ENCODE results near the gene GPRIN2. TPM values are rescaled to one million over a fixed set of nuclear protein-coding genes. Genes with fewer than 3 reads are reported as not detected.

Gene GPRIN2
- total RNA-seq, 3 donors from 2014 or later (not counting 1 experiment from before 2014, with no cell fraction given): not detected

GRCh38 chr10:46538155-46538554, 18.3 kb downstream of the GPRIN2 start:
- intact Hi-C loops (cut with micrococcal nuclease): loop anchor here (2.0 kb wide), 1 partner anchor 17 kb away; no protein-coding TSS in a partner anchor
- no peaks in the 10 kb centered on the region for H3K36me3 Mint-ChIP-seq
- DNase-seq: no peak
- ATAC-seq: no peak
- peaks cover 13% of the 10 kb centered on the region for H3K27me3 ChIP-seq (ENCODE audit: control insufficient read depth, insufficient read depth, low read length)
- H3K27me3 Mint-ChIP-seq (ENCODE audit: low read depth in 2 of 2): peaks cover 20 to 34% of the 10 kb centered on the region in 2 donors
- WGBS (ENCODE audit: insufficient coverage): 88% methylated on average over 5 of the region's 5 CpGs
- no peak overlapping the region for H3K4me3 ChIP-seq (ENCODE audit: low read length)
- H3K9me3 Mint-ChIP-seq: no peaks in the 10 kb centered on the region
- H3K4me1 ChIP-seq (ENCODE audit: control insufficient read depth, insufficient read depth, low read length): peaks cover 8% of the 10 kb centered on the region
- H3K4me3 Mint-ChIP-seq: no peak overlapping the region
- no peak for TF ChIP-seq CTCF (IDR thresholded peaks at IDR 0.05)
- peaks cover 7 to 11% of the 10 kb centered on the region in 2 donors for H3K4me1 Mint-ChIP-seq
- no peak overlapping the region for H3K27ac ChIP-seq (ENCODE audit: low read length)
- peaks cover 3% of the 10 kb centered on the region for H3K9me3 ChIP-seq (ENCODE audit: control insufficient read depth, insufficient read depth, low read length)
- no peak overlapping the region for H3K27ac Mint-ChIP-seq
- no peaks in the 10 kb centered on the region for H3K36me3 ChIP-seq (ENCODE audit: control insufficient read depth, insufficient read depth, low read length)

- Histone ChIP-seq H3K36me3 (ENCODE audit: control insufficient read depth, insufficient read depth, low read length) (no peaks in the 10 kb centered on the region), H3K4me1 (ENCODE audit: control insufficient read depth, insufficient read depth, low read length) (peaks cover 8% of the 10 kb centered on the region), H3K27ac (ENCODE audit: low read length) (no peak overlapping the region), H3K27me3 (ENCODE audit: control insufficient read depth, insufficient read depth, low read length) (peaks cover 13% of the 10 kb centered on the region), H3K4me3 (ENCODE audit: low read length) (no peak overlapping the region), H3K9me3 (ENCODE audit: control insufficient read depth, insufficient read depth, low read length) (peaks cover 3% of the 10 kb centered on the region)
- 89% methylated on average over 2 of the region's 5 CpGs for WGBS (ENCODE audit: insufficient coverage)
- intact Hi-C loops (cut with micrococcal nuclease): no loop called here
- Mint-ChIP-seq H3K4me3 (no peak overlapping the region), H3K36me3 (no peaks in the 10 kb centered on the region), H3K4me1 (peaks cover 7 to 10% of the 10 kb centered on the region in 2 donors), H3K9me3 (no peaks in the 10 kb centered on the region), H3K27me3 (ENCODE audit: low read depth in 2 of 2) (peaks cover 17 to 31% of the 10 kb centered on the region in 2 donors), H3K27ac (no peak overlapping the region)
- DNase-seq (no peak), ATAC-seq (no peak)
- no peak for TF ChIP-seq CTCF (IDR thresholded peaks at IDR 0.05)
Observed at GRCh38 chr10:46537309-46537708, 19.1 kb downstream of the GPRIN2 start.

GRCh38 chr10:46536781-46537180, 19.7 kb downstream of the GPRIN2 start:
- H3K9me3 ChIP-seq (ENCODE audit: control insufficient read depth, insufficient read depth, low read length): peaks cover 3% of the 10 kb centered on the region
- peaks cover 8% of the 10 kb centered on the region for H3K4me1 ChIP-seq (ENCODE audit: control insufficient read depth, insufficient read depth, low read length)
- Mint-ChIP-seq H3K27me3 (ENCODE audit: low read depth in 2 of 2) (peaks cover 17 to 26% of the 10 kb centered on the region in 2 donors), H3K9me3 (no peaks in the 10 kb centered on the region), H3K4me1 (peaks cover 7% of the 10 kb centered on the region in 2 donors), H3K36me3 (no peaks in the 10 kb centered on the region), H3K27ac (no peak overlapping the region), H3K4me3 (no peak overlapping the region)
- DNase-seq (no peak), ATAC-seq (no peak)
- H3K27ac ChIP-seq (ENCODE audit: low read length): no peak overlapping the region
- no peaks in the 10 kb centered on the region for H3K36me3 ChIP-seq (ENCODE audit: control insufficient read depth, insufficient read depth, low read length)
- peaks cover 13% of the 10 kb centered on the region for H3K27me3 ChIP-seq (ENCODE audit: control insufficient read depth, insufficient read depth, low read length)
- no peak for TF ChIP-seq CTCF (IDR thresholded peaks at IDR 0.05)
- H3K4me3 ChIP-seq (ENCODE audit: low read length): no peak overlapping the region
- WGBS (ENCODE audit: insufficient coverage): 80% methylated on average over 5 of the region's 5 CpGs
- intact Hi-C loops (cut with micrococcal nuclease): no loop called here

GRCh38 chr10:46536171-46536570, 20.3 kb downstream of the GPRIN2 start:
- Mint-ChIP-seq H3K27ac (no peak overlapping the region), H3K27me3 (ENCODE audit: low read depth in 2 of 2) (peaks cover 17 to 26% of the 10 kb centered on the region in 2 donors), H3K9me3 (no peaks in the 10 kb centered on the region), H3K36me3 (no peaks in the 10 kb centered on the region), H3K4me1 (peaks cover 7% of the 10 kb centered on the region in 2 donors), H3K4me3 (no peak overlapping the region)
- Histone ChIP-seq H3K4me1 (ENCODE audit: control insufficient read depth, insufficient read depth, low read length) (peaks cover 5% of the 10 kb centered on the region), H3K36me3 (ENCODE audit: control insufficient read depth, insufficient read depth, low read length) (no peaks in the 10 kb centered on the region), H3K27me3 (ENCODE audit: control insufficient read depth, insufficient read depth, low read length) (peaks cover 13% of the 10 kb centered on the region), H3K27ac (ENCODE audit: low read length) (no peak overlapping the region), H3K9me3 (ENCODE audit: control insufficient read depth, insufficient read depth, low read length) (peaks cover 3% of the 10 kb centered on the region), H3K4me3 (ENCODE audit: low read length) (no peak overlapping the region)
- ATAC-seq (no peak), DNase-seq (no peak)
- WGBS (ENCODE audit: insufficient coverage): 87% methylated on average over 6 of the region's 6 CpGs
- TF ChIP-seq CTCF (IDR thresholded peaks at IDR 0.05): no peak
- intact Hi-C loops (cut with micrococcal nuclease): no loop called here
